Measurements from ENCODE around the gene RBFOX2. TPM values are rescaled to one million over a fixed set of nuclear protein-coding genes. Genes with fewer than 3 reads are reported as not detected.

The RBFOX2 gene
- polyA plus RNA-seq, 2 of the 4 experiments (the other 2 are of a cell fraction) = 30.3 to 77.7 TPM

GRCh38 chr22:35733036-35733435, 295.6 kb downstream of the RBFOX2 start:
- no peak overlapping the region for H3K27ac ChIP-seq
- ATAC-seq (no peak; a peak in 1 of 6 replicates), DNase-seq (ENCODE audit: low read depth in 1 of 2, low spot score in 1 of 2) (no peak), FAIRE-seq (no peak)
- no peaks in the 10 kb centered on the region for H3K4me1 ChIP-seq
- TF ChIP-seq HOXB13 (CRISPR knock-in tag; IDR thresholded peaks at IDR 0.05; ENCODE audit: low read depth) (no peak), HES2 (IDR thresholded peaks at IDR 0.05) (no peak), CHD4 (IDR thresholded peaks at IDR 0.05; ENCODE audit: borderline replicate concordance) (no peak), BHLHE40 (IDR thresholded peaks at IDR 0.05; ENCODE audit: low read depth, low read length) (no peak), HOXB5 (CRISPR knock-in tag; IDR thresholded peaks at IDR 0.05) (no peak), HEYL (CRISPR knock-in tag; IDR thresholded peaks at IDR 0.05) (no peak), EHMT2 (IDR thresholded peaks at IDR 0.05; ENCODE audit: low read depth) (no peak), POLR2AphosphoS2 (conservative IDR thresholded peaks at IDR 0.05; ENCODE audit: low read length) (no peak), CBX2 (IDR thresholded peaks at IDR 0.05; ENCODE audit: borderline replicate concordance, low read depth) (no peak), MYC (IDR thresholded peaks at IDR 0.05; ENCODE audit: borderline replicate concordance, low read length) (no peak), RFX5 (IDR thresholded peaks at IDR 0.05) (no peak), ESRRA (IDR thresholded peaks at IDR 0.05; ENCODE audit: borderline replicate concordance, low read length) (no peak), JUN (IDR thresholded peaks at IDR 0.05) (no peak), SMC3 (IDR thresholded peaks at IDR 0.05) (no peak)
- no peak overlapping the region for H3K4me2 ChIP-seq
- WGBS (ENCODE audit: missing lambda C conversion rate) = 71% methylated on average over 5 of the region's 10 CpGs
- POLR2A ChIA-PET = no interaction called here
- CTCF ChIA-PET = interaction anchor here (1.2 to 2.2 kb wide), 2 partner anchors 106 to 333 kb away, joined by 3 to 10 read pairs; no protein-coding TSS in a partner anchor
- no peaks in the 10 kb centered on the region for H3K9me3 ChIP-seq
- H3K4me3 ChIP-seq = no peak overlapping the region

GRCh38 chr22:35732116-35732515, 296.5 kb downstream of the RBFOX2 start:
- DNase-seq (ENCODE audit: low read depth in 1 of 2, low spot score in 1 of 2) (no peak), ATAC-seq (no peak), FAIRE-seq (no peak)
- H3K4me2 ChIP-seq = no peak overlapping the region
- TF ChIP-seq MAFK (IDR thresholded peaks at IDR 0.05; ENCODE audit: partially characterized antibody) (no peak), EHMT2 (IDR thresholded peaks at IDR 0.05; ENCODE audit: low read depth) (no peak), TFCP2L1 (CRISPR knock-in tag; IDR thresholded peaks at IDR 0.05) (no peak), FOSB (CRISPR knock-in tag; IDR thresholded peaks at IDR 0.05) (no peak), SREBF2 (IDR thresholded peaks at IDR 0.05) (no peak), BHLHE40 (IDR thresholded peaks at IDR 0.05; ENCODE audit: low read depth, low read length) (no peak), NPAS2 (CRISPR knock-in tag; IDR thresholded peaks at IDR 0.05; ENCODE audit: borderline replicate concordance) (no peak), NR3C1 (IDR thresholded peaks at IDR 0.05) (no peak), FOXS1 (CRISPR knock-in tag; IDR thresholded peaks at IDR 0.05) (no peak), CBX8 (IDR thresholded peaks at IDR 0.05) (no peak)
- CTCF ChIA-PET = interaction anchor here (1.2 to 2.2 kb wide), 2 partner anchors 105 to 333 kb away, joined by 3 to 10 read pairs; no protein-coding TSS in a partner anchor
- POLR2A ChIA-PET = no interaction called here
- H3K9me3 ChIP-seq = no peaks in the 10 kb centered on the region
- no peak overlapping the region for H3K27ac ChIP-seq
- WGBS (ENCODE audit: missing lambda C conversion rate) = 91% methylated on average over 9 of the region's 9 CpGs
- H3K4me3 ChIP-seq = no peak overlapping the region
- no peaks in the 10 kb centered on the region for H3K4me1 ChIP-seq

GRCh38 chr22:35731321-35731720, 297.3 kb downstream of the RBFOX2 start:
- H3K4me3 ChIP-seq = no peak overlapping the region
- no peak for DNase-seq (ENCODE audit: low read depth in 1 of 2, low spot score in 1 of 2)
- no peak for FAIRE-seq
- no peak for TF ChIP-seq PHF8 (IDR thresholded peaks at IDR 0.05; ENCODE audit: borderline replicate concordance, low read depth)
- TF ChIP-seq GATA3 (IDR thresholded peaks at IDR 0.05; ENCODE audit: borderline replicate concordance) = no peak
- 78% methylated on average over 10 of the region's 10 CpGs for WGBS (ENCODE audit: missing lambda C conversion rate)
- H3K4me2 ChIP-seq = no peak overlapping the region
- H3K9me3 ChIP-seq = no peaks in the 10 kb centered on the region
- no peak for ATAC-seq
- CTCF ChIA-PET = no interaction called here
- no peak overlapping the region for H3K27ac ChIP-seq
- POLR2A ChIA-PET = no interaction called here
- H3K4me1 ChIP-seq = no peaks in the 10 kb centered on the region

- no peak overlapping the region for H3K27ac ChIP-seq
- ChIA-PET POLR2A (no interaction called here), CTCF (interaction anchor here (0.6 to 1.1 kb wide), 2 partner anchors 35 to 102 kb away, joined by 3 to 4 read pairs; no protein-coding TSS in a partner anchor)
- H3K9me3 ChIP-seq = no peaks in the 10 kb centered on the region
- DNase-seq (ENCODE audit: low read depth in 1 of 2, low spot score in 1 of 2) (no peak), ATAC-seq (no peak), FAIRE-seq (no peak)
- no peak overlapping the region for H3K4me2 ChIP-seq
- no peaks in the 10 kb centered on the region for H3K4me1 ChIP-seq
- H3K4me3 ChIP-seq = no peak overlapping the region
- WGBS (ENCODE audit: missing lambda C conversion rate) = 85% methylated on average over 2 of the region's 2 CpGs
- TF ChIP-seq CBX2 (IDR thresholded peaks at IDR 0.05; ENCODE audit: borderline replicate concordance, low read depth) = no peak
- no peak for TF ChIP-seq EHMT2 (IDR thresholded peaks at IDR 0.05; ENCODE audit: low read depth)
- TF ChIP-seq CBX8 (IDR thresholded peaks at IDR 0.05) = no peak
- no peak for TF ChIP-seq SREBF2 (IDR thresholded peaks at IDR 0.05)
- TF ChIP-seq NR3C1 (IDR thresholded peaks at IDR 0.05) = no peak
- no peak for TF ChIP-seq MYC (IDR thresholded peaks at IDR 0.05; ENCODE audit: borderline replicate concordance, low read length)
- TF ChIP-seq MAZ (IDR thresholded peaks at IDR 0.05; ENCODE audit: borderline replicate concordance, low read depth, low read length) = no peak
- no peak for TF ChIP-seq HOXB5 (CRISPR knock-in tag; IDR thresholded peaks at IDR 0.05)
- no peak for TF ChIP-seq ZC3H11A (IDR thresholded peaks at IDR 0.05)
- no peak for TF ChIP-seq E2F6 (IDR thresholded peaks at IDR 0.05; ENCODE audit: borderline replicate concordance, low read depth)
These were observed 299.3 kb downstream of the RBFOX2 start for GRCh38 chr22:35729309-35729698.
